Nucleus accumbens (tissue), 56 donors: Measurements from ENCODE around the gene CHEK1.
"Not testable (repeated sequence)": the region's sequence is repeated elsewhere in the genome, so short reads cannot be mapped to it uniquely, and the experiment has no call there.

ENCODE experiments used
- DNase-seq, 56 donors: peaks; one replicate each; lab custom pipeline; 2025; lab: John Stamatoyannopoulos, UW

CHEK1 gene

GRCh38 chr11:125690006-125690405 is 65.0 kb downstream of the CHEK1 start:
- no peak for DNase-seq

- DNase-seq: no peak
Observed at GRCh38 chr11:125692887-125693286, 67.9 kb downstream of the CHEK1 start.

DNA sequence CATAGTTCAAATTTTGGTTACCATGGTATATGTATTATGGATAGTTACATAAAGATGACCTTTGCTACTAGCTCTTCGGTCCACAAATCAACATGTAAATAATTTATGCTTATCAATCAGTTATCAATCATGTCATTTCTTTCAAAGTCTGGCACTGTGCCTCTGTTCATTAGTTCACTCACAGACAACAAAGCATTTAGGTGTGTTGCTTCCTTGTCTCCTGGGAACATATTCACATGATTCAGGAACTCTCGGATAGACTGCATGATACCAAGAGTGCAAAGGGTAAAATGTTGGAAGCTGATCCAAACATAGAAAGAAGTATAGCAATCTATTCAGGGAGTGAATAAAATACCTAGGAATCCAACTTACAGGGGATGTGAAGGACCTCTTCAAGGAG is 70.0 kb downstream of the CHEK1 start:
- DNase-seq: no peak

DNA sequence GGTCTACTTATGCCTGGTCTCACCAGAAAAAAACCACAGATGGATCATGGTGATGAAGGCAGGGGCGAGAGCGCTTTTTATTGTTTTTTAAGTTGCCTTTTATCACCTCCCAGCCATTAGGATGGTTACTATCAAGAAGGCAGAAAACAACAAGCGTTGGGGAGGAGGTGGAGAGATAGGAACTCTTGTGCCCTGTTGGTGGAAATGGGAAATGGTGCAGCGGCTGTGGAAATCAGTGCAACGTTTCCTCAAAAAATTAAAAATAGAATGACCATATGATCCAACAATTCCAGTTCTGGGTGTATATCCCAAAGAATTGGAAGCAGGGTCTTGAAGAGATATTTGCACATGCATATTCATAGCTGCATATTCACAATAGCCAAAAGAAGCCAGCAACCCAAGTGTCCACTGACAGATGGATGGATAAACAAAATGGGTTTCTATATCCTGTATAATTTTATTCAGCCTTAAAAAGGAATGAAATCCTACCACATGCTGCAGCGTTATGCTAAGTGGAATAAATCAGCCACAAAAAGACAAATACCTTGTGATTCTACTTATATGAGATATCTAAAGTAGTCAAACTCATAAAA is 76.2 kb downstream of the CHEK1 start:
- DNase-seq: no peak

GRCh38 chr11:125701858-125702621 is 77.1 kb downstream of the CHEK1 start:
- DNase-seq: no peak

- not testable (repeated sequence) for DNase-seq
Observed at GRCh38 chr11:125704686-125705085, 79.7 kb downstream of the CHEK1 start.

- DNase-seq: no peak
Observed at GRCh38 chr11:125720781-125721180, 95.8 kb downstream of the CHEK1 start.

- no peak for DNase-seq
Observed at GRCh38 chr11:125724125-125724524, 99.2 kb downstream of the CHEK1 start.
